Measurements from ENCODE around the gene SAMD1. TPM values are rescaled to one million over a fixed set of nuclear protein-coding genes. Genes with fewer than 3 reads are reported as not detected.

SAMD1 gene
- total and polyA plus RNA-seq, 2 of the 13 experiments (the other 11 are each of a cell fraction or from before 2014, with no cell fraction given), result 17.5 to 45.0 TPM

- peak; percentile 72; the same call in 1 of the 2 replicates for TF ChIP-seq KLF12 (CRISPR knock-in tag; IDR thresholded peaks at IDR 0.05; ENCODE audit: borderline replicate concordance)
- TF ChIP-seq NR2F6 (IDR thresholded peaks at IDR 0.05), result no peak
- TF ChIP-seq NR2F6 (CRISPR knock-in tag; IDR thresholded peaks at IDR 0.05), result 0 out of 2 replicates have a peak, but pooled peaks have one; percentile 9
- no peak for TF ChIP-seq TCF7 (IDR thresholded peaks at IDR 0.05; ENCODE audit: low read depth)
- TF ChIP-seq ZNF780A (CRISPR knock-in tag; IDR thresholded peaks at IDR 0.05), result no peak
- no peak for TF ChIP-seq ZNF75D (CRISPR knock-in tag; IDR thresholded peaks at IDR 0.05; ENCODE audit: borderline replicate concordance)
Observed at GRCh38 chr19:14085309-14085995, 5.1 kb downstream of the SAMD1 start, which contains the start of gene C19orf67 (continued).

DNA sequence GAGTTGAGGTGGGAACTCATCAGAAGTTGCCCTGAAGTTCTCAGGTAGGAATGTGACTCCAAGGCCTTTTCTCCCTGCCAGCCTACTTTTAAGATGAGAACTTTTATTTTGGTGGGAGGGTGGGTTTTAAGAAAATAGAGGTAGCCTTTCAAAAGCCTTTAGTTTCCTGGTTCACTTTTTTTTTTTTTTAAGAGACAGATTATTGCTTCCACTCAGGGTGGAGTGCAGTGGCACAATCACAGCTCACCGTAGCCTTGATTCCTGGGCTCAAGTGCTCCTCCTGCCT lies 7.9 kb downstream of the SAMD1 start:
- intact Hi-C loops (cut with micrococcal nuclease; ENCODE audit: unreplicated experiment), result loop anchor here (5.0 kb wide), 1 partner anchor 35 kb away; the partner anchor contains the start of gene PRKACA
- Histone ChIP-seq H3K9me3 (ENCODE audit: low read length) (no peaks in the 10 kb centered on the region), H3K4me3 (replicated peaks in 1 of 3; ENCODE audit: insufficient read depth in 1 of 3, low read depth in 2 of 3, low read length in 3 of 3) (peak overlapping the region in 2 of 3 experiments; percentile 87 to 95; a peak in 4 of 6 replicates), H3K4me1 (ENCODE audit: insufficient read depth, low read length) (peaks cover 44% of the 10 kb centered on the region), H3K4me2 (ENCODE audit: low read depth, low read length) (peak overlapping the region; percentile 95), H2AFZ (ENCODE audit: low read length) (no peak overlapping the region), H3K9ac (ENCODE audit: insufficient read depth, low read depth, low read length) (peak overlapping the region; percentile 92; the same call in 1 of the 2 replicates), H3K36me3 (replicated peaks in 1 of 2; ENCODE audit: control insufficient read depth in 1 of 2, insufficient read depth in 2 of 2, low read length in 2 of 2) (0 out of 5 replicates have a peak, but pooled peaks cover 0 to 3% of the 10 kb centered on the region in 2 experiments), H3K27me3 (ENCODE audit: control insufficient read depth in 1 of 2, insufficient read depth in 2 of 2, low read length in 2 of 2) (no peaks in the 10 kb centered on the region; a peak in 1 of 5 replicates), H3K79me2 (ENCODE audit: insufficient read depth, low read length) (peaks cover 5% of the 10 kb centered on the region), H3K27ac (ENCODE audit: extremely low read length, insufficient read depth, low read length) (no peak overlapping the region), H4K20me1 (ENCODE audit: insufficient read depth, low read length) (no peaks in the 10 kb centered on the region)
- in situ Hi-C loops (cut with HindIII; ENCODE audit: extremely low pct_ligation_motif_present, low pct_unique_long_range_greater_than_20kb), result no loop called here
- ATAC-seq (no peak), FAIRE-seq (no peak), DNase-seq (ENCODE audit: low spot score) (no peak)
- 0% methylated on average over 1 of the region's 1 CpG for WGBS (ENCODE audit: low lambda C conversion rate)
- BruUV-seq (replicated peaks), result no TSS peak
- ChIA-PET POLR2A (interaction anchor here (1.6 to 3.4 kb wide), 2 partner anchors 35 to 54 kb away, joined by 8 to 9 read pairs; partner anchors contain the start of genes ASF1B and PRKACA), CTCF (ENCODE audit: low intra/inter-chr PET ratio, low total read pairs) (no interaction called here)
- TF ChIP-seq ZNF510 (CRISPR knock-in tag; IDR thresholded peaks at IDR 0.05; ENCODE audit: low read depth), result no peak
- no peak for TF ChIP-seq BRD4 (CRISPR knock-in tag; IDR thresholded peaks at IDR 0.05)
- TF ChIP-seq, protein P1, sequence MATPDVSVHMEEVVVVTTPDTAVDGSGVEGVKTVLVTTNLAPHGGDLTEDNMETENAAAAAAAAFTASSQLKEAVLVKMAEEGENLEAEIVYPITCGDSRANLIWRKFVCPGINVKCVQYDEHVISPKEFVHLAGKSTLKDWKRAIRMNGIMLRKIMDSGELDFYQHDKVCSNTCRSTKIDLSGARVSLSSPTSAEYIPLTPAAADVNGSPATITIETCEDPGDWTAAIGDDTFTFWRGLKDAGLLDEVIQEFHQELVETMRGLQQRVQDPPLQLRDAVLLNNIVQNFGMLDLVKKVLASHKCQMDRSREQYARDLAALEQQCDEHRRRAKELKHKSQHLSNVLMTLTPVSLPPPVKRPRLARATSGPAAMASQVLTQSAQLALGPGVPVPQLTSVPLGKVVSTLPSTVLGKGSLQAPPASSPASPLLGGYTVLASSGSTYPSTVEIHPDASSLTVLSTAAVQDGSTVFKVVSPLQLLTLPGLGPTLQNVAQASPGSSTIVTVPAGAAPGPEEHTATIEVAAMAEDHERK (CRISPR knock-in tag; IDR thresholded peaks at IDR 0.05; ENCODE audit: low read depth), result no peak
- no peak for TF ChIP-seq ZBTB3 (CRISPR knock-in tag; IDR thresholded peaks at IDR 0.05; ENCODE audit: borderline replicate concordance, low read depth)
- TF ChIP-seq POLR2AphosphoS5 (IDR thresholded peaks at IDR 0.05; ENCODE audit: low read depth, low read length), result no peak
- no peak for TF ChIP-seq GTF3A (CRISPR knock-in tag; conservative IDR thresholded peaks at IDR 0.05)
- TF ChIP-seq REST (IDR thresholded peaks at IDR 0.05; ENCODE audit: borderline replicate concordance in 1 of 2, low read depth in 1 of 2, low read length in 2 of 2), result no peak
- no peak for TF ChIP-seq SOX6 (IDR thresholded peaks at IDR 0.05)
- TF ChIP-seq SOX6 (CRISPR knock-in tag; IDR thresholded peaks at IDR 0.05), result no peak
- no peak for TF ChIP-seq ZNF414 (CRISPR knock-in tag; IDR thresholded peaks at IDR 0.05)
- TF ChIP-seq ZFX (CRISPR knock-in tag; IDR thresholded peaks at IDR 0.05; ENCODE audit: low read depth), result no peak
- TF ChIP-seq EZH2 (conservative IDR thresholded peaks at IDR 0.05; ENCODE audit: low read depth, low read length), result no peak
- TF ChIP-seq SUZ12 (IDR thresholded peaks at IDR 0.05; ENCODE audit: low read depth, low read length), result no peak
